Activated CD8-positive, alpha-beta memory T cell treated with anti-CD3 and anti-CD28 coated beads, Interleukin-2, amount 10 ng/mL, durations not matched to agents 7 days and 5 days (primary cell): ENCODE data around the gene UNC119B. TPM values are rescaled to one million over a fixed set of nuclear protein-coding genes. Genes with fewer than 3 reads are reported as not detected.

Source experiments
- ATAC-seq: fragments of 150-1000 bp; cut with Tn5 transposase; one replicate; pipeline ENCODE4 v1.10.0; 2021; ENCODE audit warnings: moderate library complexity
- CTCF ChIA-PET: fragments of 350-600 bp; sonication (Branson Sonifier 250); formaldehyde crosslinking; loops from one replicate; lab custom pipeline; 2021; ENCODE audit warnings: antibody characterized with exemption; lab: Charles Lee
- DNase-seq: peaks from one replicate; pipeline ENCODE4 v3.0.0-alpha.2; 2020
- H3K27ac Mint-ChIP-seq: one replicate; pipeline ENCODE4 v1.8.0; 2021; ENCODE audit warnings: mild to moderate bottlenecking, mixed read lengths
- H3K27me3 Mint-ChIP-seq: one replicate; pipeline ENCODE4 v1.8.0; 2021; ENCODE audit warnings: mixed read lengths
- H3K36me3 Mint-ChIP-seq: one replicate; pipeline ENCODE4 v1.8.0; 2021; ENCODE audit warnings: mild to moderate bottlenecking, mixed read lengths
- H3K4me1 Mint-ChIP-seq: one replicate; pipeline ENCODE4 v1.8.0; 2021; ENCODE audit warnings: mixed read lengths
- H3K4me3 Mint-ChIP-seq: one replicate; pipeline ENCODE4 v1.8.0; 2021; ENCODE audit warnings: mild to moderate bottlenecking, moderate library complexity, mixed read lengths
- H3K9me3 Mint-ChIP-seq: one replicate; pipeline ENCODE4 v1.8.0; 2022; ENCODE audit warnings: low read depth, mixed read lengths
- total RNA-seq, 2 experiments: library from RNA; stranded (reverse); gene quantifications; one replicate each; pipeline ENCODE4 v1.2.3, GENCODE V29; 2021

The UNC119B gene
- total RNA-seq, 2 experiments from 2014 or later = 15.9 to 22.9 TPM

GRCh38 chr12:120692524-120693033, 17.7 kb upstream of the UNC119B start:
- no peak for ATAC-seq
- CTCF ChIA-PET = interaction anchor here (7.4 kb wide), 1 partner anchor 44 kb away, joined by 55 read pairs; no protein-coding TSS in a partner anchor
- peaks cover 30% of the 10 kb centered on the region for H3K36me3 Mint-ChIP-seq
- no peak for DNase-seq
- H3K4me1 Mint-ChIP-seq = peaks cover 47% of the 10 kb centered on the region
- no peak overlapping the region for H3K4me3 Mint-ChIP-seq
- no peaks in the 10 kb centered on the region for H3K27me3 Mint-ChIP-seq
- H3K9me3 Mint-ChIP-seq = no peaks in the 10 kb centered on the region
- H3K27ac Mint-ChIP-seq = peak overlapping the region; percentile 16

DNA sequence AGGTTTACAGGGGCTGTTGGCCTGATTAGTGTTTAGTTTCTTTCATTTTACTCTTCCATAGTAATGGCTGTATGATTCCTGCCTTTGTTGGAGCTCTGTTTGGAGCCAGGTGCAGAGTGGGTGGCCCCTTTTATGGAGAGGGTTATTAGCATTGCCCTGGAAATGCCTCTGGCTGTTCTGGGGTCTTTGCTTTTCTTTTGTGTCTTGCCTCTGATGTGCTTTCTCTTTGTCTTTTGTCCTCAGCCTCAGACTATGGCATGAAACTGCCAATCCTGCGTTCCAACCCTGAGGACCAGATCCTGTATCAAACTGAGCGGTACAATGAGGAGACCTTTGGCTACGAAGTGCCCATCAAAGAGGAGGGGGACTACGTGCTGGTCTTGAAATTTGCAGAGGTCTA, 16.4 kb upstream of the UNC119B start:
- no peak overlapping the region for H3K4me3 Mint-ChIP-seq
- H3K27me3 Mint-ChIP-seq = no peaks in the 10 kb centered on the region
- no peaks in the 10 kb centered on the region for H3K9me3 Mint-ChIP-seq
- ATAC-seq (no peak), DNase-seq (no peak)
- CTCF ChIA-PET = no interaction called here
- H3K36me3 Mint-ChIP-seq = peaks cover 31% of the 10 kb centered on the region
- peaks cover 38% of the 10 kb centered on the region for H3K4me1 Mint-ChIP-seq
- H3K27ac Mint-ChIP-seq = no peak overlapping the region

- H3K4me1 Mint-ChIP-seq = peaks cover 12% of the 10 kb centered on the region
- no peaks in the 10 kb centered on the region for H3K27me3 Mint-ChIP-seq
- H3K36me3 Mint-ChIP-seq = peaks cover 33% of the 10 kb centered on the region
- CTCF ChIA-PET = no interaction called here
- no peak for ATAC-seq
- no peaks in the 10 kb centered on the region for H3K9me3 Mint-ChIP-seq
- no peak for DNase-seq
- H3K4me3 Mint-ChIP-seq = no peak overlapping the region
- H3K27ac Mint-ChIP-seq = no peak overlapping the region
Measured at GRCh38 chr12:120696626-120697025, 13.6 kb upstream of the UNC119B start.

DNA sequence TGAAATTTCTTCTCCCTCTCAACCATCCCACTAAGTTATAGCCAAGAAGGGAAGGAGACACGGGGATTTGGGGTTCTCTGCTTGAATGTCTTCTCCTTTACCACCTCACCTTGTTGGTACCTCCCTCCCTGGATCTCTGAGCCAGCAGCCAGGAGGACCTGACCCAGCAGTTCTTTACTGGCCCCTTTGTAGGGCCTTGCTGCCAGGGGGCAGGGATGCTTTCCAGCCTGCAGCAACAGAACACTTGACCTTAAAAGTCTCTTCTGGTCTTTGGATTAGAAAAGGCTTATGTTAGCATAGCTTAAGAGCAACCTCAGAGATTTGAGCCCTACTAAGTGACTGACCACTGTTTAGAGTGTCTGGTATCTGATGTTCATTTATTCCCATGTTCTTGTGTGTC, 12.9 kb upstream of the UNC119B start:
- Mint-ChIP-seq H3K27me3 (no peaks in the 10 kb centered on the region), H3K9me3 (no peaks in the 10 kb centered on the region), H3K27ac (no peak overlapping the region), H3K4me3 (no peak overlapping the region), H3K36me3 (peaks cover 35% of the 10 kb centered on the region), H3K4me1 (peaks cover 8% of the 10 kb centered on the region)
- ATAC-seq (no peak), DNase-seq (no peak)
- CTCF ChIA-PET = interaction anchor here (1.0 to 1.3 kb wide), 2 partner anchors 20 to 48 kb away, joined by 3 to 6 read pairs; no protein-coding TSS in a partner anchor

DNA sequence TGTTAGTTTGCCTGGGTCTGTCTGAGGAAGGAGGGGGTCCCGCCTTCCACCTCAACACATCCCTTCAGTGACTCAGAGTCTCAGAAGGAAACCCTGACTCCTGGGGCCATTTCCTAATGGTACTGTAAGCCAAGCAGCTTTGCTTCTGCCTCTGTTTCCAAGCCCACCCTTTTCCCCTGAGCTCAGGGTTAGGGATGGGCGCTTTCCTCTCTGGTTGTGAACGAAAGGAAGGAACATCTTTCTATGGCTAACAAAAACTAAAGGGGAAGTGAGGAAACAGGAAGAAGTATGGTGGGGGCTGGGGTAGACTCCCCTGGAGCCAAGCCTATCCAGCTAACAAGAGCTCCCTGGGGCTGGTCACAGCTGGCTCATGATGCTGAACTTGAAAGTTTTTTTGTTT, 11.6 kb upstream of the UNC119B start:
- DNase-seq (no peak), ATAC-seq (no peak)
- H3K27ac Mint-ChIP-seq = peak overlapping the region; percentile 10
- peaks cover 35% of the 10 kb centered on the region for H3K36me3 Mint-ChIP-seq
- H3K4me3 Mint-ChIP-seq = no peak overlapping the region
- CTCF ChIA-PET = interaction anchor here (0.6 to 1.3 kb wide), 7 partner anchors 9 to 202 kb away, joined by 3 to 6 read pairs (median 3); no protein-coding TSS in a partner anchor
- no peaks in the 10 kb centered on the region for H3K27me3 Mint-ChIP-seq
- H3K9me3 Mint-ChIP-seq = no peaks in the 10 kb centered on the region
- peaks cover 3% of the 10 kb centered on the region for H3K4me1 Mint-ChIP-seq

- peaks cover 29% of the 10 kb centered on the region for H3K36me3 Mint-ChIP-seq
- CTCF ChIA-PET = interaction anchor here (1.1 to 2.3 kb wide), 2 partner anchors 10 to 53 kb away, joined by 3 to 6 read pairs; no protein-coding TSS in a partner anchor
- no peak overlapping the region for H3K27ac Mint-ChIP-seq
- no peaks in the 10 kb centered on the region for H3K9me3 Mint-ChIP-seq
- H3K4me3 Mint-ChIP-seq = no peak overlapping the region
- peaks cover 3% of the 10 kb centered on the region for H3K4me1 Mint-ChIP-seq
- no peaks in the 10 kb centered on the region for H3K27me3 Mint-ChIP-seq
- DNase-seq = no peak
- no peak for ATAC-seq
Measured at GRCh38 chr12:120699553-120699952, 10.7 kb upstream of the UNC119B start.

GRCh38 chr12:120700886-120701285, 9.4 kb upstream of the UNC119B start:
- Mint-ChIP-seq H3K36me3 (peaks cover 19% of the 10 kb centered on the region), H3K4me1 (peaks cover 3% of the 10 kb centered on the region), H3K27me3 (no peaks in the 10 kb centered on the region), H3K4me3 (no peak overlapping the region), H3K9me3 (no peaks in the 10 kb centered on the region), H3K27ac (no peak overlapping the region)
- ATAC-seq = no peak
- CTCF ChIA-PET = interaction anchor here (1.2 to 2.3 kb wide), 4 partner anchors 9 to 54 kb away, joined by 4 to 6 read pairs (median 6); partner anchors contain the start of gene UNC119B
- DNase-seq = no peak

DNA sequence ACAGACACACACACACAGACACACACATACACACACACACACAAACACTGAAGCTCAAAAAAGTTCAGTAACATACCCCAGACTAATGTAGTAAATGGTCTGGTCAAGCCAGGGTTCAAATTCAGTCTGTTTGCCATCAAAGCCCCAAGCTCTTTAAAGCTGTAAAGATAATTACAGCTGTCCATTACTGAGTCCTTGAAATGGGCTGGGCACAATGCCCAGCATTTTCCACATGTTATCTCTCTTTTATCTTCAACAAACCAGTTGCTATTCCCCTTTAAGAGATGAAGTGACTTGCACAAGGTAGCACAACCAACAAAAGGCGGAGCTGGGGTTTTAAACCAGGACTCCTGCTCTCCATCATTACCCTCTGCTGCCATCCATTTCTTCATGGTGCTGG, 7.6 kb upstream of the UNC119B start:
- Mint-ChIP-seq H3K36me3 (peaks cover 8% of the 10 kb centered on the region), H3K27ac (no peak overlapping the region)

GRCh38 chr12:120703311-120703942, 6.8 kb upstream of the UNC119B start:
- CTCF ChIA-PET = interaction anchor here (0.8 kb wide), 1 partner anchor 15 kb away, joined by 3 read pairs; no protein-coding TSS in a partner anchor
- H3K36me3 Mint-ChIP-seq = peaks cover 8% of the 10 kb centered on the region
- H3K9me3 Mint-ChIP-seq = no peaks in the 10 kb centered on the region
- H3K27ac Mint-ChIP-seq = no peak overlapping the region
- DNase-seq (no peak), ATAC-seq (no peak)
- peaks cover 5% of the 10 kb centered on the region for H3K4me1 Mint-ChIP-seq
- H3K27me3 Mint-ChIP-seq = no peaks in the 10 kb centered on the region
- no peak overlapping the region for H3K4me3 Mint-ChIP-seq

More for the DNA sequence above, 7.6 kb upstream of the UNC119B start:
- no peak for DNase-seq
- H3K4me1 Mint-ChIP-seq = peaks cover 3% of the 10 kb centered on the region
- H3K9me3 Mint-ChIP-seq = no peaks in the 10 kb centered on the region
- CTCF ChIA-PET = interaction anchor here (0.8 to 2.0 kb wide), 2 partner anchors 14 to 33 kb away, joined by 3 to 5 read pairs; no protein-coding TSS in a partner anchor
- no peak overlapping the region for H3K4me3 Mint-ChIP-seq
- H3K27me3 Mint-ChIP-seq = no peaks in the 10 kb centered on the region
- ATAC-seq = no peak

DNA sequence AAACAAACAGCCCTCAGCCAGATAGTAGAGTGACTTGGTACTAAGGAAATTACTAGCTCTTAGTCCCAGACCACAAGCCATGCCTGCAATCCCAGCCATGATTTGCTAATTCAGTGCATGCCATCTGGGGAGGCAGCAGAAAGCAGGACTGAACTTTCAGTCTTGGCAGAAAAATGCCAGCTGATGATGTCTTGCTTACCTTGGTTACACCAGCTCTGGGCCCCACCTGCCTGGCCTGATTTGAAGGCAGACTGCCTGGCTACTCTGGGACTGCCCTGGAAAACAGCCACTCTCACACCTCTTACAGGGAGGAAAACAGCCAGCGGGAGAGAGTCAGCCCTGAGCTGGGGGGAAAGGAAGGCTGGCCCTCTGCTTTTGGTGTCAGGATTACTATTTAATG, 4.6 kb upstream of the UNC119B start:
- Mint-ChIP-seq H3K4me1 (peaks cover 17% of the 10 kb centered on the region), H3K9me3 (no peaks in the 10 kb centered on the region), H3K27ac (no peak overlapping the region), H3K36me3 (peaks cover 8% of the 10 kb centered on the region), H3K4me3 (no peak overlapping the region), H3K27me3 (no peaks in the 10 kb centered on the region)
- DNase-seq = no peak
- no peak for ATAC-seq
- CTCF ChIA-PET = interaction anchor here (1.0 to 1.2 kb wide), 2 partner anchors 56 to 123 kb away, joined by 4 to 5 read pairs; no protein-coding TSS in a partner anchor

DNA sequence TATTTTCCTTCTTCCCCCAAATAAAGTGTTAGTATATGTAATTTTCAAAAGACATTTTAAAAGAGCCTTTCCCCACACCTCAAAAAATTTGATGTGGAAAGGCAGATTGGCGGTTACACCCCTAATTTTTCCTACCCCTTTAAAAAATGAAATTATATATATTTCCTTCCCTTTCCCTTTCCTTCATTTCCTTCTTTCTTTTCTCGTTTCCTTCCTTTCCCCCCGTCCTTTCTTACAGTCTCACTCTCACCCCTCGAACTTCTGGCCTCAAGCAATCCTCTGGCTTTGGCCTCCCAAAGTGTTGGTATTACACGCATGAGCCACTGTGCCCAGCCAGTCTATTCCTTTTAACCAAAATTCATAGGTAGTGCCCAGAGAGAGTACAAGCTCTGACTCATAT, 4.2 kb upstream of the UNC119B start:
- Mint-ChIP-seq H3K9me3 (no peaks in the 10 kb centered on the region), H3K27me3 (no peaks in the 10 kb centered on the region), H3K4me3 (no peak overlapping the region), H3K4me1 (peaks cover 18% of the 10 kb centered on the region), H3K27ac (no peak overlapping the region), H3K36me3 (peaks cover 6% of the 10 kb centered on the region)
- DNase-seq = no peak
- ATAC-seq = no peak
- CTCF ChIA-PET = interaction anchor here (1.2 kb wide), 1 partner anchor 123 kb away, joined by 5 read pairs; no protein-coding TSS in a partner anchor

DNA sequence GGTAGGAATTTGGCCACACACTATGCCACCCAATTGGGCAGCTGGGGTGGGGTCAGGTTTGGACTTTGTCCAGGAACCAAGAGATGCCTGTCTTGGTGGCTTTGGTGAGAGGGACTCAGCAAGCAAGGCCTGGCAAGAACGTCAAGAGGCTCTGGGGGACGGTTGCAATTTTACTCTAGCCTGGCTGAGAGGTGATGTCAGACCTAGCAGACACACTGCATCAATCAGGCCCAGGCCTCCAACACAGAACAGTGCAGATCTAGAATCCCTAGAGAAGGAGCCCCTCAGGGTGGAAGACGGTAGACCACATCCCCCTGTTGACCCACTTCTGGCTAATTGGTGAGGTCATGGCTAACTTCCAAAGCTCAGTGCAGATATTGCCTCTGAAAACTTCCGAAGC, 1.6 kb upstream of the UNC119B start:
- peak overlapping the region; percentile 60 for H3K27ac Mint-ChIP-seq
- H3K9me3 Mint-ChIP-seq = no peaks in the 10 kb centered on the region
- no peaks in the 10 kb centered on the region for H3K27me3 Mint-ChIP-seq

DNA sequence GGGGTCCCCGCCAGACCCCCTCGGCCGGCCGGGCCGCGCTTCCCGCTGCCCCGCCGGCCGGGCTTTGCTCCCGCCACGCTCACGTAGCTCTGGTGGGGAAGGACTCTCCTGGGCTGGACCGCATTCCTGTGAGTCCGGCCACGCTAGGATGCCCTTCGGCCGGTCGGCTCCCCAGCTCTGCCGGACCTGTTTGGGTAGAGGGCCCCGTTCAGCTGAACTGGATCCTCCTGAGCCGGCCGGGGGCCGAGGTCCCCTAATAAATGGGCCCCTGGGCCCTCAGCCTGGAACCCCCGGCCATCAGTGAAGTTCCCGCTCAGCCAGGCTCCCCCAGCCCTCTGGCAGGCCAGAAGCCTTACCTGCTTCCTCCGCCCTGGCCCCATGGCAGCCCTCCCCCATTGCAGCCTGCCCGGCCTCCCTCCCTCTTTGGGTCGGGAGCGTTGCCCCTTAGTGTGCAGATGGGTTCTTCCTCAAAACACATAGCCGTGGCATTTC, 593 bp downstream of the UNC119B start:
- CTCF ChIA-PET = interaction anchor here (1.0 to 5.8 kb wide), 9 partner anchors 10 to 261 kb away, joined by 3 to 60 read pairs (median 4); partner anchors contain the start of genes ACADS and MLEC
- Mint-ChIP-seq H3K27ac (peak overlapping the region; percentile 77), H3K4me3 (peak overlapping the region; percentile 82), H3K9me3 (no peaks in the 10 kb centered on the region), H3K27me3 (no peaks in the 10 kb centered on the region), H3K4me1 (peaks cover 51% of the 10 kb centered on the region), H3K36me3 (peaks cover 13% of the 10 kb centered on the region)
- DNase-seq (peak; percentile 55), ATAC-seq (peak; percentile 31)

More for the DNA sequence above, 1.6 kb upstream of the UNC119B start:
- no peak for DNase-seq
- Mint-ChIP-seq H3K4me3 (no peak overlapping the region), H3K36me3 (peaks cover 3% of the 10 kb centered on the region), H3K4me1 (peaks cover 44% of the 10 kb centered on the region)
- CTCF ChIA-PET = interaction anchor here (1.1 to 5.8 kb wide), 4 partner anchors 10 to 128 kb away, joined by 3 to 60 read pairs (median 5); partner anchors contain the start of gene POP5
- ATAC-seq = no peak
